Measurements from ENCODE around the gene LCNL1.

LCNL1 gene

DNA sequence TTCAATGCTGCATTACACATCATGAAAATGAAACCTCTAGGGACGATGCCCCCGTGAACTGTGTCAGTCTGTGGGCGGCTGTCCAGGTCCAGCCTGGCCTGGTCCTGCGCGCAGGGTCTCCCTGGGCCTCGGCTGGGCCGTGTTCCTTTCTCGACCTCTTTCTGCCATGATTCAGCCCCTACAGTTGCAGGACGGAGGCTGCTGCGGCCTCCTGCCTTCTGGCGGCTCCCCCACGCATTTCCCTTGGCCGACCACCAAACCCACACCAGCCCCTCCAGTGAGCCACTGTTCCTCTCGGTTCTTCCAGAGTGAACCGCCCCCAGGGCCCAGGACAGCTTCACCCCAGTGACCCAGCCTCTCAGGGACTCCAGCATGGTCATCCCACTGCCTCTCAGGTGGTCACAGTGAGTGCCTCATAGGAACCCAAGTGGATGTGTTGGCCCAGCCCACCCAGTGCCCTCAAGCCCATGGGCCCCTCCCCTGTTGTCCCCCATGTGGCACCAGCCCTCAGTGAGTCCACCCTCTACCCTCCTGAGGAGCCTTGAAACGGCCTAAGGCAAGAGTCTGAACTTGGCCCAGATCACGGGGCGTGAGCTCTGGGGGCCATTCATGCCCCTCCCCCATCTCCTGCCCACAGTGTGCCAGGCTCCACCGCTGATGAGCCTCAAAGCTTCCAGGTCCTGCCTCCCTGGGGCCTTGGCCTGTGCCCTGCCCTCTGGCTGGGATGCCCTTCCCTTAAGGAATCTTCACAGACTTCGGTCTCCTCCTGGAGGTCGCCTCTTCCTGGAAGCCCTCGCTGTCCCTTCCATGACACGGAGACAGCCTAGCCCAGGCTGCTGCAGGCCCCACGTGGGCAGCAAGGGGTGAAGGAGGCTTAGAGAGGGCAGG, 23.6 kb downstream of the LCNL1 start:
- TF ChIP-seq, protein P1, sequence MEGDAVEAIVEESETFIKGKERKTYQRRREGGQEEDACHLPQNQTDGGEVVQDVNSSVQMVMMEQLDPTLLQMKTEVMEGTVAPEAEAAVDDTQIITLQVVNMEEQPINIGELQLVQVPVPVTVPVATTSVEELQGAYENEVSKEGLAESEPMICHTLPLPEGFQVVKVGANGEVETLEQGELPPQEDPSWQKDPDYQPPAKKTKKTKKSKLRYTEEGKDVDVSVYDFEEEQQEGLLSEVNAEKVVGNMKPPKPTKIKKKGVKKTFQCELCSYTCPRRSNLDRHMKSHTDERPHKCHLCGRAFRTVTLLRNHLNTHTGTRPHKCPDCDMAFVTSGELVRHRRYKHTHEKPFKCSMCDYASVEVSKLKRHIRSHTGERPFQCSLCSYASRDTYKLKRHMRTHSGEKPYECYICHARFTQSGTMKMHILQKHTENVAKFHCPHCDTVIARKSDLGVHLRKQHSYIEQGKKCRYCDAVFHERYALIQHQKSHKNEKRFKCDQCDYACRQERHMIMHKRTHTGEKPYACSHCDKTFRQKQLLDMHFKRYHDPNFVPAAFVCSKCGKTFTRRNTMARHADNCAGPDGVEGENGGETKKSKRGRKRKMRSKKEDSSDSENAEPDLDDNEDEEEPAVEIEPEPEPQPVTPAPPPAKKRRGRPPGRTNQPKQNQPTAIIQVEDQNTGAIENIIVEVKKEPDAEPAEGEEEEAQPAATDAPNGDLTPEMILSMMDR (IDR thresholded peaks at IDR 0.05; ENCODE audit: unreplicated experiment in 3 of 3), result no peak
- Mint-ChIP-seq H3K9me3 (no peaks in the 10 kb centered on the region), H3K4me3 (no peak overlapping the region), H3K36me3 (ENCODE audit: low read depth) (no peaks in the 10 kb centered on the region), H3K27me3 (ENCODE audit: low read depth) (no peaks in the 10 kb centered on the region), H3K27ac (peak overlapping the region in 2 of 3 experiments; percentile 31 to 38), H3K4me1 (no peaks in the 10 kb centered on the region)

DNA sequence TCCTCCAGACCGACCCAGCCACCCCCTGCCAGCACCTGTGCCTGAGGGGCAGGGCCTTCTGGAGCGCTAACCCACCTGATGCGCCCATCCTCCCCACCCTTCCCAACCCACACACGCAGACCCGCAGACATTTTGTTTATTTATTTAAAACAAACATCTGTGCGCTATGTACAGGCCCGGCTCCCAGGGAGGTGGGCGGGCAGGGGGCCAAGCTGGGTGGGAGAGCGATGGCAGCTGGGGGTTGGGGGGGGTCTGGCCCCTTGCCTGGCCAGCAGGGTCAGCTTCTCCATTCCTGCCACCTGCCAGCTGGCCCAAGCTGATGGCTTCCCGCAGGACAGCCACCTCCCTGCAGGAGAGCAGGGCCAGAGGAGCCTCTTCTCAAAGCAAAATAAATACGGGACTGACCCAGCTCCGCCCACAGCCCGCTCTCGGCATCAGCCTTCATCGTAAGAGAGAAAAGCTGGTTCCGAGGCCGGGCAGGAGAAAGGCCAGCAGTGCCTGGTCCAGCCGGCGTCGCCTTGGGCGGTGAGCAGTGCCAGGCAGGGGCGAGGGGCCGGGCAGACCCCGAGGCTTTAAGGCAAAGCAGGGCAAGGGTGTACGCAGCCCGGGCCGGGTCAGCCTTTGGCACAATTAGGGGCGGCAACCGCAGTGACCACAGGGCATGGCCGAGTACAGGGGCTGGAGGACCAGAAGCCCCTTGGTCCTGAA, 24.5 kb downstream of the LCNL1 start:
- Mint-ChIP-seq H3K9me3 (no peaks in the 10 kb centered on the region), H3K4me1 (no peaks in the 10 kb centered on the region), H3K27ac (no peak overlapping the region), H3K27me3 (ENCODE audit: low read depth) (no peaks in the 10 kb centered on the region), H3K4me3 (no peak overlapping the region), H3K36me3 (ENCODE audit: low read depth) (no peaks in the 10 kb centered on the region)
- TF ChIP-seq, protein P1 (IDR thresholded peaks at IDR 0.05; ENCODE audit: unreplicated experiment in 3 of 3), result no peak

DNA sequence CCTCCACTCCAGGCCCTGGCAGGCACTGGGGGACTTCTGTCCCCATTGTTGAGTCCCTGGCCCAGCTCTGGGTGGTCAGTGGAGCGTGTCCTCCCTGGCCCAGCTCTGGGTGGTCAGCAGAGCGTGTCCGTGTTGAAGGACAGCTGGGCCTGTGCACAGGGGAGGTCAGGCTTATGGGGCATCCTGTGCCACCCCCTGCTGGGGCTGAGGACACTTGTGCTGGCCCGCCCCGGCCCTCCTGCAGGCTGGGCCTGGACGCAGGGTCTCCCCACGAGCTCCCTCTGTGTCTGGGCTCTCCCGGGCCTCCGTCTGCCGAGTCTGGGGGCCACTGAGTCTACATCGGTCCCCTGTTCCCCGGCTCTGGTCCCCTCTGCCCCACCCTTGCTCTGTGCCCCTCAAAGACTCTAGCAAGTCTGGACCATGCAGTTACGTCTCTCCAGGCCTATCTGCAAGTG, 25.1 kb downstream of the LCNL1 start:
- Mint-ChIP-seq H3K36me3 (ENCODE audit: low read depth) (no peaks in the 10 kb centered on the region), H3K4me1 (no peaks in the 10 kb centered on the region), H3K27ac (no peak overlapping the region), H3K27me3 (ENCODE audit: low read depth) (no peaks in the 10 kb centered on the region), H3K4me3 (no peak overlapping the region), H3K9me3 (no peaks in the 10 kb centered on the region)
- TF ChIP-seq, protein P1 (IDR thresholded peaks at IDR 0.05; ENCODE audit: unreplicated experiment in 3 of 3), result no peak

DNA sequence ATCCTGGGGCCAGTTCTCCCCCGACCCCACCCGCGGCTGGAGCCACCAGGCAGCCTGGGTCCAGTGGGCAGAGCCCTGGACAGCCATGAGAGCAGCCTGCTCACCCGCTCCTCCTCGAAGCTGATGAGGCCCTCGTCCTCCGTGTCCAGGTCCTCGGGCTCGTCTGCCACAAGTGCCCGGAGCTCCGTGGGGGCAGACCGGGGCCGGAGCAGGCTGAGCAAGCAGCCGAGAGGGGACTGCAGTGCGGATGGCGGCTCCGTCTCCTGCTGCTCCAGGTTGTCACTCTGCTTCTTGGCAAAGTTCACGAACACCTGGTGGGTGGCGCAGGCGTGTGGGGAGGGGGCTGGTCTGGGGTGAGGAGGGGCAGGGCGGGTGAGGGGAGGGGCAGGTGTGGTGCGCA, 25.5 kb downstream of the LCNL1 start:
- Mint-ChIP-seq H3K27me3 (ENCODE audit: low read depth) (no peaks in the 10 kb centered on the region), H3K9me3 (no peaks in the 10 kb centered on the region), H3K4me3 (no peak overlapping the region), H3K4me1 (no peaks in the 10 kb centered on the region), H3K36me3 (ENCODE audit: low read depth) (no peaks in the 10 kb centered on the region), H3K27ac (no peak overlapping the region)
- TF ChIP-seq, protein P1 (IDR thresholded peaks at IDR 0.05; ENCODE audit: unreplicated experiment in 3 of 3), result no peak

DNA sequence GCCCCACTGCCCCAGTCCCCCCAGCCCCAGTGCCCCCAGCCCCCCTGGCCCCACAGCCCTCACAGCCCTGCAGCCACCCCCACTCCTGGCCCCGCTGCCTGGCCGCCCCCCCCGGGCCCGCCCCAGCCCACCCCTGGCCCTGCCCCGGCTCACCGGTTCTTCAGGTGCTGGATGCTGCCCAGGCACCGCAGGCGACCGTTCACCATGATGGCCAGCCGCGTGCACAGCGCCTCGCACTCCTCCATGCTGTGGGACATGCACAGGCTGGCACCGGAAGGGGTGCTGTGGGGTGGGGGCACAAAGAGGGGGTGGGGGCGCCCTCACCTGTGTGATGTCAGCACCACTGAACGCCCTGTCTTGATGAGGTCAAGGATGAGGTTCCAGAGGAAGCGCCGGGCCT, 26.4 kb downstream of the LCNL1 start:
- TF ChIP-seq, protein P1 (IDR thresholded peaks at IDR 0.05; ENCODE audit: unreplicated experiment in 3 of 3), result no peak
- no peaks in the 10 kb centered on the region for H3K36me3 Mint-ChIP-seq (ENCODE audit: low read depth)

More for the DNA sequence above, 26.4 kb downstream of the LCNL1 start:
- Mint-ChIP-seq H3K27ac (no peak overlapping the region), H3K4me3 (no peak overlapping the region), H3K9me3 (no peaks in the 10 kb centered on the region), H3K27me3 (ENCODE audit: low read depth) (no peaks in the 10 kb centered on the region), H3K4me1 (no peaks in the 10 kb centered on the region)
